Fibroblast of lung (primary cell): ENCODE data around the gene DIAPH3. TPM values are rescaled to one million over a fixed set of nuclear protein-coding genes. Genes with fewer than 3 reads are reported as not detected.

ENCODE experiments used
- DNase-seq, 2 donors: peaks; one replicate each; pipeline versions ENCODE4 v3.0.0 to v3.0.0-alpha.2; 2010; ENCODE audit warnings: low read depth in 2 of 2
- H2AFZ ChIP-seq: 2 replicates; pipeline ENCODE4 v1.5.1; 2012; ENCODE audit warnings: low read length, control low read depth, inconsistent platforms
- H3K27ac ChIP-seq: 2 replicates; pipeline ENCODE4 v1.5.1; 2011; ENCODE audit warnings: low read length, control low read depth; ENCODE audit not compliant: insufficient read depth
- H3K27me3 ChIP-seq: 2 replicates; pipeline ENCODE4 v1.5.1; 2011; ENCODE audit warnings: mild to moderate bottlenecking, low read length; ENCODE audit not compliant: control insufficient read depth, insufficient read depth
- H3K36me3 ChIP-seq: 2 replicates; pipeline ENCODE4 v1.5.1; 2011; ENCODE audit warnings: low read length; ENCODE audit not compliant: control insufficient read depth, insufficient read depth
- H3K4me1 ChIP-seq: 2 replicates; pipeline ENCODE4 v1.5.1; 2011; ENCODE audit warnings: low read length; ENCODE audit not compliant: control insufficient read depth, insufficient read depth; ENCODE audit errors: extremely low read depth
- H3K4me2 ChIP-seq: 2 replicates; pipeline ENCODE4 v1.5.1; 2011; ENCODE audit warnings: low read length, control low read depth; ENCODE audit not compliant: insufficient read depth; ENCODE audit errors: extremely low read depth
- H3K4me3 ChIP-seq, 4 experiments: fragments of 200-600 bp in 1 of 4; sonication (generic) in 1 of 4; replicated peaks in 1 of 4; 2 replicates each; pipeline ENCODE4 v1.5.1; 2011 to 2016; ENCODE audit warnings: low read length in 4 of 4, low read depth in 3 of 4, mild to moderate bottlenecking in 3 of 4, control low read depth in 2 of 4, inconsistent platforms in 1 of 4, mixed read lengths in 1 of 4; ENCODE audit not compliant: insufficient read depth in 1 of 4; ENCODE audit errors: control extremely low read depth in 1 of 4
- H3K79me2 ChIP-seq: 2 replicates; pipeline ENCODE4 v1.5.1; 2012; ENCODE audit warnings: mild to moderate bottlenecking, low read length, inconsistent platforms; ENCODE audit not compliant: control insufficient read depth, insufficient read depth
- H3K9ac ChIP-seq: 2 replicates; pipeline ENCODE4 v1.5.1; 2011; ENCODE audit warnings: mild to moderate bottlenecking, low read length, control low read depth; ENCODE audit not compliant: insufficient read depth
- H3K9me3 ChIP-seq: 2 replicates; pipeline ENCODE4 v1.5.1; 2012; ENCODE audit warnings: low read depth, low read length; ENCODE audit not compliant: control insufficient read depth, insufficient read depth
- H4K20me1 ChIP-seq: 2 replicates; pipeline ENCODE4 v1.5.1; 2011; ENCODE audit warnings: low read length; ENCODE audit not compliant: control insufficient read depth, insufficient read depth; ENCODE audit errors: extremely low read depth
- EZH2 ChIP-seq: IDR thresholded peaks from 2 replicates; pipeline ENCODE4 v1.5.1; 2012; ENCODE audit warnings: low read length, control low read depth, mild to moderate bottlenecking; ENCODE audit errors: missing control alignments
- polyA plus RNA-seq, 2 donors: library from polyadenylated mRNA; depleted of rRNA in 1 of 2; stranded (reverse) in 1 of 2; unstranded in 1 of 2; fragments of >200 nt; gene quantifications; 2 replicates each; pipeline ENCODE4 v1.2.1, GENCODE V29; 2011 to 2012; ENCODE audit warnings: missing spikeins in 1 of 2
- total RNA-seq: library from RNA; depleted of rRNA; stranded (reverse); fragments of >200 nt; gene quantifications from 2 replicates; pipeline ENCODE4 v1.2.1, GENCODE V29; 2014
- TF ChIP-seq, protein P1 (sequence below), 2 donors: IDR thresholded peaks in 1 of 2; conservative IDR thresholded peaks in 1 of 2; 1 replicate in 1 of 2; 2 replicates in 1 of 2; pipeline ENCODE4 v1.5.1; 2011 to 2012; ENCODE audit warnings: low read length in 2 of 2, control low read depth in 1 of 2, inconsistent platforms in 1 of 2, low read depth in 1 of 2, mild to moderate bottlenecking in 1 of 2

DIAPH3 gene
- total and polyA plus RNA-seq, 2 donors (not counting 1 experiment from before 2014, with no cell fraction given): 5.9 to 10.9 TPM

DNA sequence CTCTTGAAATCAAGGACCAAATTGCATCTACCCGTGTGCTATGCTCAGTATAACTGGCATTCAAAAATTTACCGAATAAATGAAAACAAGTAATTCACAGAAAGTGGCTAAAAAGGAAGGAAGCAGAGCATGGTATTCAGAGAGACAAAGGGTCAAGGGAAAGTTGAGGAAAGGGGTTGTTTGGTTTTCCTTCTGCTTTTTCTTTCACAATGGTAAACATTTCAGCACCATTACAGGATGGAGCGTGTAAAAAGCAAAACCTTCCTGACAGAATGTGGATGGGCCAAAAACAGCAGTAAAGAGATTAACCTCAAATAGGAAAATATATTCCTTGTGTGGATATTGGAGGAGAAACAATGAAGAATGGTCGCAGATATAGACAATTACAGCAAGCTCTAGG, 14.8 kb downstream of the DIAPH3 start:
- H4K20me1 ChIP-seq: no peaks in the 10 kb centered on the region
- H3K4me3 ChIP-seq: no peak overlapping the region
- H3K79me2 ChIP-seq: peaks cover 86% of the 10 kb centered on the region
- no peak overlapping the region for H3K27ac ChIP-seq
- DNase-seq: no peak
- H3K4me1 ChIP-seq: no peaks in the 10 kb centered on the region
- no peaks in the 10 kb centered on the region for H3K9me3 ChIP-seq
- H3K9ac ChIP-seq: no peak overlapping the region
- TF ChIP-seq EZH2: no peak
- TF ChIP-seq, protein P1, sequence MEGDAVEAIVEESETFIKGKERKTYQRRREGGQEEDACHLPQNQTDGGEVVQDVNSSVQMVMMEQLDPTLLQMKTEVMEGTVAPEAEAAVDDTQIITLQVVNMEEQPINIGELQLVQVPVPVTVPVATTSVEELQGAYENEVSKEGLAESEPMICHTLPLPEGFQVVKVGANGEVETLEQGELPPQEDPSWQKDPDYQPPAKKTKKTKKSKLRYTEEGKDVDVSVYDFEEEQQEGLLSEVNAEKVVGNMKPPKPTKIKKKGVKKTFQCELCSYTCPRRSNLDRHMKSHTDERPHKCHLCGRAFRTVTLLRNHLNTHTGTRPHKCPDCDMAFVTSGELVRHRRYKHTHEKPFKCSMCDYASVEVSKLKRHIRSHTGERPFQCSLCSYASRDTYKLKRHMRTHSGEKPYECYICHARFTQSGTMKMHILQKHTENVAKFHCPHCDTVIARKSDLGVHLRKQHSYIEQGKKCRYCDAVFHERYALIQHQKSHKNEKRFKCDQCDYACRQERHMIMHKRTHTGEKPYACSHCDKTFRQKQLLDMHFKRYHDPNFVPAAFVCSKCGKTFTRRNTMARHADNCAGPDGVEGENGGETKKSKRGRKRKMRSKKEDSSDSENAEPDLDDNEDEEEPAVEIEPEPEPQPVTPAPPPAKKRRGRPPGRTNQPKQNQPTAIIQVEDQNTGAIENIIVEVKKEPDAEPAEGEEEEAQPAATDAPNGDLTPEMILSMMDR (conservative IDR thresholded peaks at IDR 0.05 in 1 of 2, IDR thresholded peaks at IDR 0.05 in 1 of 2; ENCODE audit: low read depth in 1 of 2, low read length in 2 of 2): no peak
- no peaks in the 10 kb centered on the region for H3K27me3 ChIP-seq
- no peak overlapping the region for H2AFZ ChIP-seq
- H3K4me2 ChIP-seq: no peak overlapping the region
- H3K36me3 ChIP-seq: no peaks in the 10 kb centered on the region

DNA sequence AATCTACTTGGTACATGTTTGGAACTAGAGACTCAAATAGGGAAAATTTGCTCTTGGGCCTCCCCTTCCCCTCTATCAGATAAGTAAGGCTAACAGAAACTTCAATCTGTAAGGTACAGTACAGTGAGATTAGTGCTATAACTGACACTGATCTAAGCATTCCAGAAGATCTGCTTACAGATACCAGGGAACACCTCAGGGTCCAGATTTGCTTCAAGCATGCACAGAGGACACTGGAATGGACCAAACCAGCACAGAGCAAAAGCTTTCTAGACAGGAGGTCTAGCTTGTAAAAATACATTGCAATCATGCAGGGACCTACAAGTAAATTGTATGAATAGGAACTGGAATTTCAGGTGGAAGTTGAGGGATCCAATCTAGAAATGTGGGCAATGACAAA, 16.4 kb downstream of the DIAPH3 start:
- Histone ChIP-seq H3K4me3 (no peak overlapping the region), H2AFZ (no peak overlapping the region), H3K36me3 (no peaks in the 10 kb centered on the region), H4K20me1 (no peaks in the 10 kb centered on the region), H3K4me2 (no peak overlapping the region), H3K27me3 (no peaks in the 10 kb centered on the region), H3K9ac (no peak overlapping the region), H3K27ac (no peak overlapping the region), H3K4me1 (no peaks in the 10 kb centered on the region), H3K9me3 (no peaks in the 10 kb centered on the region), H3K79me2 (peaks cover 89% of the 10 kb centered on the region)
- no peak for DNase-seq
- TF ChIP-seq, protein P1 (conservative IDR thresholded peaks at IDR 0.05 in 1 of 2, IDR thresholded peaks at IDR 0.05 in 1 of 2; ENCODE audit: low read depth in 1 of 2, low read length in 2 of 2): no peak
- no peak for TF ChIP-seq EZH2

DNA sequence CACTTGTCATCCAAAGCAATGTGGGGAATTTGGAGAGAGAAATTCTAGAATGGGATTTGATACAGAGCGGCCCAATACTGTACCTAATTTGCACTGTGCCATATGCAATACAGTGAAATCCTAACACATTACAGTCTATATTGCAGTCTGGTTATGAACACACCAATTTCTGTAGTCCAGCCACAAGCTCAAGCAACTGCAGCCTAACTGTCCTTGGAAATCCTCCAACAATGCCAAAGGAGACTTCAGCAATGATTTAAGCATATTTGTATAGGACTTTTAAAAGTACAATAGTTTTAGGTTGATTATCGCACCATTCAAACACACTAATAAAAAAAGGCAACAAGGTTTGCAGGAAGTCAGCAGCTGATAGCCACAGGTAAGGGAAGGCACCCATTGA, 17.3 kb downstream of the DIAPH3 start:
- peak; percentile 31 to 83 for DNase-seq
- H3K4me2 ChIP-seq: no peak overlapping the region
- TF ChIP-seq EZH2: no peak
- TF ChIP-seq, protein P1 (conservative IDR thresholded peaks at IDR 0.05 in 1 of 2, IDR thresholded peaks at IDR 0.05 in 1 of 2; ENCODE audit: low read depth in 1 of 2, low read length in 2 of 2): no peak

More for the DNA sequence above, 17.3 kb downstream of the DIAPH3 start:
- Histone ChIP-seq H3K4me3 (no peak overlapping the region), H3K4me1 (no peaks in the 10 kb centered on the region), H3K79me2 (peaks cover 87% of the 10 kb centered on the region), H3K27ac (no peak overlapping the region), H3K9me3 (no peaks in the 10 kb centered on the region), H3K36me3 (no peaks in the 10 kb centered on the region), H3K9ac (no peak overlapping the region), H3K27me3 (no peaks in the 10 kb centered on the region), H2AFZ (no peak overlapping the region), H4K20me1 (no peaks in the 10 kb centered on the region)
